ENCODE results near the gene TMEM107.
A peak's percentile ranks its signal among the peaks of the same experiment; 100 is the strongest.

The TMEM107 gene

DNA sequence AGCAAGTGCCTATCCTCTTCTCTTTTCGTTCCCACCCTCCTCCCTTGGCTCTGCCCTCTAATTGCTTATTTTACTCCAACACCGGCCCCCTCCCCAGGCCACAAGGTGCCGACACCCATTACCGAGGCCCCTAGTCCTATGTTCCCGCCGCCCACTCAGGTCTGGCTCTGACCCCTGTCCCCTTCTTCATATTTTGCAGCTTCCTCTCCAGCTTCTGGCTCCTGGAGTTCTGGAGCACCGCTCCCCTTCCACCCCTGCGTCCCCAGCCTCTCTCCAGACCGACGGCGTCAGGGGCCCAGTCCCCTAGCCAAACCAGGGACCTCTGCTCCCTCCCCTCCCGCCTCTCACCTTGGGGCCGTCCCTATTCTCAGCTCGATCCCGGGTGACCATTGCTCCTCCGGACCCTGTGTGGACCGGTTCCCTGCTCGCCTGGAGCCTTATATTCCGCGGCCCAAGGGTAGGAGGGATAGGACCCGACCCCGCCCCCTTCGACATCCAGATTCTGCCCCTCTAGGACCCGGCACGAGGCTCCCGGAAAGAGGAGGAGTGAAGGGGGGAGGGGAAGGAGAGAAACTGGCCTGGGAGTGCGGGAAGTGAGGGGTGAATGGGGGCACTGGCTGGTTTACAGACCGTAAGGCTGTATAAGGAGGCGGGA, 52.4 kb downstream of the TMEM107 start, which contains the start of gene HES7:
Gene HES7 (minus strand): TSS at position 412 of the 655 bp plus-strand sequence. CDS start 22 bp downstream, at position 390.
- Histone ChIP-seq H3K9me3 (ENCODE audit: control insufficient read depth, insufficient read depth, low read depth, low read length) (no peaks in the 10 kb centered on the region), H3K27ac (ENCODE audit: low read depth, low read length) (no peak within 1 kb of the TSS), H3K27me3 (ENCODE audit: control insufficient read depth, insufficient read depth, low read length) (peaks cover 66% of the 10 kb centered on the region), H3K4me3 (ENCODE audit: low read depth, low read length) (peak within 1 kb of the TSS; percentile 78), H3K9ac (ENCODE audit: low read length) (peak within 1 kb of the TSS; percentile 11), H3K4me1 (ENCODE audit: control insufficient read depth, insufficient read depth, low read length) (peaks cover 13% of the 10 kb centered on the region), H3K36me3 (ENCODE audit: control insufficient read depth, insufficient read depth, low read length) (no peaks in the 10 kb centered on the region)

- Histone ChIP-seq H3K4me3 (ENCODE audit: low read depth, low read length) (peak overlapping the region; percentile 78), H3K27ac (ENCODE audit: low read depth, low read length) (no peak overlapping the region), H3K27me3 (ENCODE audit: control insufficient read depth, insufficient read depth, low read length) (peaks cover 64% of the 10 kb centered on the region), H3K4me1 (ENCODE audit: control insufficient read depth, insufficient read depth, low read length) (peaks cover 13% of the 10 kb centered on the region), H3K36me3 (ENCODE audit: control insufficient read depth, insufficient read depth, low read length) (no peaks in the 10 kb centered on the region), H3K9me3 (ENCODE audit: control insufficient read depth, insufficient read depth, low read depth, low read length) (no peaks in the 10 kb centered on the region), H3K9ac (ENCODE audit: low read length) (peak overlapping the region; percentile 2)
Observed at GRCh38 chr17:8122924-8123694, 53.1 kb downstream of the TMEM107 start.
